Measurements from ENCODE around the gene SUCLG1.
A peak's percentile ranks its signal among the peaks of the same experiment; 100 is the strongest.

Gene SUCLG1

GRCh38 chr2:84459018-84459943 lies at the start of gene SUCLG1:
Gene SUCLG1 (minus strand): TSS chr2:84459280. CDS start chr2:84459269, 11 bp downstream.
- no peak for TF ChIP-seq CTCF (IDR thresholded peaks at IDR 0.05; ENCODE audit: insufficient read depth, low read depth, low read length, missing control alignments)
- H3K4me3 ChIP-seq (ENCODE audit: low read depth, low read length): peak within 1 kb of the TSS; percentile 89
- peak; percentile 90 for DNase-seq (ENCODE audit: low read depth)

- no peak for DNase-seq (ENCODE audit: low read depth)
- no peak for TF ChIP-seq CTCF (IDR thresholded peaks at IDR 0.05; ENCODE audit: insufficient read depth, low read depth, low read length, missing control alignments)
- H3K4me3 ChIP-seq (ENCODE audit: low read depth, low read length): no peak overlapping the region
Observed at GRCh38 chr2:84498150-84498799, 39.2 kb upstream of the SUCLG1 start.

- no peak overlapping the region for H3K4me3 ChIP-seq (ENCODE audit: low read depth, low read length)
- TF ChIP-seq CTCF (IDR thresholded peaks at IDR 0.05; ENCODE audit: insufficient read depth, low read depth, low read length, missing control alignments): no peak
- DNase-seq (ENCODE audit: low read depth): no peak
Observed at GRCh38 chr2:84497285-84497684, 38.2 kb upstream of the SUCLG1 start.

GRCh38 chr2:84496386-84496785 lies 37.3 kb upstream of the SUCLG1 start:
- H3K4me3 ChIP-seq (ENCODE audit: low read depth, low read length): no peak overlapping the region
- no peak for TF ChIP-seq CTCF (IDR thresholded peaks at IDR 0.05; ENCODE audit: insufficient read depth, low read depth, low read length, missing control alignments)
- DNase-seq (ENCODE audit: low read depth): no peak

GRCh38 chr2:84495539-84496146 lies 36.6 kb upstream of the SUCLG1 start:
- peak; percentile 56 for TF ChIP-seq CTCF (IDR thresholded peaks at IDR 0.05; ENCODE audit: insufficient read depth, low read depth, low read length, missing control alignments)
- peak; percentile 69 for DNase-seq (ENCODE audit: low read depth)
- H3K4me3 ChIP-seq (ENCODE audit: low read depth, low read length): no peak overlapping the region

- no peak overlapping the region for H3K4me3 ChIP-seq (ENCODE audit: low read depth, low read length)
- TF ChIP-seq CTCF (IDR thresholded peaks at IDR 0.05; ENCODE audit: insufficient read depth, low read depth, low read length, missing control alignments): no peak
- no peak for DNase-seq (ENCODE audit: low read depth)
Observed at GRCh38 chr2:84494070-84494469, 35.0 kb upstream of the SUCLG1 start.

All from GM12865 (cell line).